T-helper 1 cell (primary cell): ENCODE measurements around the gene CNTN4.
"Not testable (repeated sequence)": the region's sequence is repeated elsewhere in the genome, so short reads cannot be mapped to it uniquely, and the experiment has no call there.

ENCODE experiments used
- DNase-seq, 5 donors: peaks; one replicate each; pipeline ENCODE4 v3.0.0-alpha.2; 2012 to 2020

CNTN4 gene

DNA sequence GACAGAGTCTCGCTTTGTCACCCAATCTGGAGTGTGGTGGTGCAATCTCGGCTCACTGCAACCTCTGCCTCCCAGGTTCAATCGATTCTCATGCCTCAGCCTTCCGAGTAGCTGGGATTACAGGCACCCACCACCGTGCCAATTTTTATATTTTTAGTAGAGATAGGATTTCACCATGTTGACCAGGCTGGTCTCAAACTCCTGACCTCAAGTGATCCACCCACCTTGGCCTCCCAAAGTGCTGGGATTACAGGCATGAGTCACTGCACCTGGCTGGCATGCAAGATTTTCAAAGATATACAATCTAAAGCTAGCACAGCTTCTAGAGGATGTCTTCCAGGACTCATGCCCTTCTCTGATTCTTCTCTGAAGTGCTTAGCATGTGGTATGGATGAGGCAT is 722.3 kb downstream of the CNTN4 start:
- not testable (repeated sequence) for DNase-seq

DNA sequence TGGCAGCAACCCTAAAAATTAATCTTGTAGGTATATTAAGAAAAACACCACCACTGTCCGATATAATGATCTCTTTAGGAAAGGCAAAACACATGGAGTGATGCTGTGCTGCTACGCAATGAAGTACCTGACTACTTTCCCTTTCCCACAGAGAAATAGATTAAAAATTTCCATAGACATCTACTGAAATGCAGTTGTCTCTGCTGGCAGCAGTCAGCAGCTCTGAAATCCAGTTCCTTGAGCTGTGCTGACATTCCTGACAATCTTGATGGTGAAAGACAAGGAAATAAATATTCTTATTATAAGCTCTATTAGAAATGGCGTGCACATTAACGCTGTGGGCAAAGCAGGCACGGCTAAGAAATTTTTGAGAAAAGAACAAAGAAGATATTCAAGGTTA is 723.9 kb downstream of the CNTN4 start:
- no peak for DNase-seq

DNA sequence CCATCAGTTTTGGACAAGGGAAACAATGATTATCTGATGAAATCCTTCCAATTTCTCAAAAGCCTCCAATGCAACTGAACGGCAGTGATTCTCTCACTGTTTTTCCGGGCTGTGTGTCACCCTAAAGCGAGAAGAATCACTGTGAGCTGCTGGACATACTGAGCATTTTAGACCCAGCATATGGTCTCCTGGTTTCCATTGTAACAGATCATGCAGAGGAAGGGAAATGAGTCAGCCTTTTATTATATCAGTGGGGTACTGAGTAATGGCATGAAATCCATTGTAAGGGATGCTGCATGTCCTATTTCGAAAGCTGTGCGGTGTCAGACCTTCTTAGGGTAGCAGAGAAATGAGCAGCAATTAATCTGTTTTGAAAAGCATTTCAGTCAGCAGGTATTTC is 724.4 kb downstream of the CNTN4 start:
- no peak for DNase-seq

- no peak for DNase-seq
Observed at GRCh38 chr3:2823437-2824211, 725.0 kb downstream of the CNTN4 start.

- DNase-seq = no peak
Observed at GRCh38 chr3:2826036-2826435, 727.4 kb downstream of the CNTN4 start.

DNA sequence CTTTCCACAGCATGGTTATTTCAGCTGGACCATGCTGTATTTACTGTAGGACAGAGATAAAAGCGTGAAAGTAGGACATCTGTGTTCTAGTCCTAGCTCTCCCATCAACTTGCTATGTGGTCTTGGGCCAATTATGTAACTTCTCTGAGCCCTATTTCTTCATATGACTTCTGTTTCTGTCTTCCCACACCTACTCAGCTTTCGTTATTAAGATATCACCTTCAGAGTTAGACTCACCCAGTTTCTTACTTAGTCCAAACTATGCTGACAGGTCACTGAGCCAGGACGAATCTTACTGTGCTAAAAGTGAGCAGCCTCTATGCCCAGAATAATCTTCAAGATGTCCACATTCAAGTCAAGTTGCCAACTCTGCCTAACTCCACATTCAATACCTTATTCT is 727.8 kb downstream of the CNTN4 start:
- no peak for DNase-seq

GRCh38 chr3:2837239-2837638 is 738.6 kb downstream of the CNTN4 start:
- no peak for DNase-seq

GRCh38 chr3:2837910-2838309 is 739.2 kb downstream of the CNTN4 start:
- DNase-seq = no peak

DNA sequence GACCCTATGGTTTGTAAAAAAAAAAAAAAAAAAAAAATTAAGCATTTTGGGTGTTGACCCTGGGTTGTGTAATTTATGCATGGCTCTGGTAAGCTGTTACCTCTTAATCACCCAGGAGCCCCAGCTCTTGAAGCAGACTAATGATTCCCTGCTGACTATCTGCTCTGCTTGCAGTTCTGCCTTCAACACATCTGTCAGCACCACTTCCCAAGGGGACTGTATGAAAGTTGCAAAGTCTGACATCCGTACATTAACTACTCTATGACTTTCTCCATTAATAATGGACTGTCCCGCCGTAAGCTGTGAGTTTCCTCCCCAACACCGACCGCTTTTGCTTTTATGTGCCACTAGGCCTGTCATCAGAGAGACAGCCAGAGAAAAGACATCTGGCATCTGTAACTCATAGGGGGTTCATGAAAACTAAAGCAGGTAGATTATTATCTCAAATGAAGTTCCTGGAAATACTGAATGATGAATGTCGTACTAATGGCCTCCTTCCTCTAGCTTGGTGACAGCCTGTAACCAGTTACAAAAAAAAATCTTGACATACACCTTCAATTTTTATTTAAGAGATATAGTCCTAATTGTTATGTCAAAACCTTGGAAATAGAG is 740.0 kb downstream of the CNTN4 start:
- DNase-seq = no peak

GRCh38 chr3:2839876-2840275 is 741.2 kb downstream of the CNTN4 start:
- no peak for DNase-seq

- no peak for DNase-seq
Observed at GRCh38 chr3:2847062-2847841, 748.6 kb downstream of the CNTN4 start.

DNA sequence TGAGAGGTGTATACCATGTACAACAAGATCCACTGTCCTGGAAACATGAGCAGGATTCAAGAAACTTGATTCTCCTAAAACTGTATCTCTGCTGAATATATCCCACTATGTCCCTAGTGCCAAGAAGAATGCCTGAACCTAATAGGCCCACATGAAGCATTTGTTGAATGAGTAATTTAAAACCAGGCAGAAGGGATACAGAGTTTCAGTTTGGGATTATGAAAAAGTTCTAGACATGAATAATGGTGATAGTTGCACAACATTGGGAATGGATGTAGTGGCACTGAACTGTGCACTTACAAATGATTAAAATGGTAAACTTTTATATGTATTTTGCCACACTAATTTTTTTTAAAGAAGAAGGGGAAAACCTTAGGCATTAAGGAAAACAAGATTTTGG is 750.4 kb downstream of the CNTN4 start:
- no peak for DNase-seq

- no peak for DNase-seq
Observed at GRCh38 chr3:2850701-2851100, 752.0 kb downstream of the CNTN4 start.

GRCh38 chr3:2851361-2851760 is 752.7 kb downstream of the CNTN4 start:
- DNase-seq = no peak

DNA sequence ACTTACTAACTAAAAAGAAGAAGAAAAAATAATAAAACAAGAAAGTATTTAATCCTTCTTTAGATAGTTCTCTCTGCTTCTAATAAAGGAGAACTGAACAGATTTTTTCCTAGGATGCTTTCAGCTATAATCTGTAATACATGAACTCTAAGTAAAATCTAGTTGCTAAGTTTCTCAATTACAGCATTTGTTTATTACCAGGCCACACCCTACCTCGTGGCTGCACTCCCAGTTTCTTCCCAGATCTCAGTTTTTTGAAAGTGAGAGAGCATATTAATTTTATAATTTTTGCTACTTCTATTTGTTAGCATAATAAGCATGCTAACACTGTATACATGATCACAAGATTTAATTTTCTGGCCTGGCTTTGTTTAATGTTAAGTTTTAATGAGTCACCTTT is 753.2 kb downstream of the CNTN4 start:
- DNase-seq = no peak

- DNase-seq = no peak
Observed at GRCh38 chr3:2853651-2854050, 755.0 kb downstream of the CNTN4 start.

- DNase-seq = no peak
Observed at GRCh38 chr3:2856138-2857133, 757.8 kb downstream of the CNTN4 start.

DNA sequence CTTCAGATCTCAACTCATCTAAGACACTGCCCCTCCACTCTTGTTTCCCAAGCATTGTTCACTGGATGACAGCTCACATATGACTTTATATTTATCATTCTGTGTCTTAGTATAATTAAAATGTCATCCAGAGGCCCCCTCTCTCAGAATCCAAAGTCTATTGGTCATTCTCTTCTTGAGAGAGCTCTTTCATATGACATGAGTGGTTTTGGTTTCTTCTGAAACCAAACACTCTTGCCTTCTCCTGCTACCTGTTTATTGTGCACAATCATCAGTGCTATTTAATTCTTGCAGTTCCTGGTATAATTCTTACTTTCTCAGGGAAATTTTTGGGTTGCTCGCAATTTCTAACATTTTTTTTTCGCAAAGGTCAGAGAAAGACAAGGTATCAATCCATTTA is 762.0 kb downstream of the CNTN4 start:
- no peak for DNase-seq

- no peak for DNase-seq
Observed at GRCh38 chr3:2861120-2861519, 762.5 kb downstream of the CNTN4 start.

DNA sequence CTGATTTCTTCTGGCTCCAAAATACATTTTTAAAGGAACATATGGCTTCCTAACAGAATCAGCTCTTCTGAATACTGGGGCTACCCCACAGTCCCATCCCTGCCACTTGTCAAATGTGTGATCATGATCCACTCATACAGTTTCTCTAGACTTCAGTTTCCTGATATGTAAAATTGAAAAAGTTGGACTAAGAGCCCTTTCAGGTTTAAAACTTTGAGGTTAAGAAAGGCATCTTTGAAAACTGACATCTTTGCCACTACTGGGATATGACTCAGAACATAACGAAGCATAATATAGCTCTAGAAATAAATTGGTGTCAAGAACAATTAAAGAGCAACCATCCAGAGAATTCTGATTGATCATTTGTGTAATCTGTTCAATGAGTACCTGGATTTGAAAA is 763.3 kb downstream of the CNTN4 start:
- no peak for DNase-seq

GRCh38 chr3:2862366-2862765 is 763.7 kb downstream of the CNTN4 start:
- DNase-seq = no peak

GRCh38 chr3:2863127-2863526 is 764.5 kb downstream of the CNTN4 start:
- DNase-seq = no peak

- DNase-seq = no peak
Observed at GRCh38 chr3:2869905-2870304, 771.2 kb downstream of the CNTN4 start.
